ENCODE data around the gene SDE2.
"Not testable (repeated sequence)": the region's sequence is repeated elsewhere in the genome, so short reads cannot be mapped to it uniquely, and the experiment has no call there.

The SDE2 gene

GRCh38 chr1:226006686-226007085, 7.5 kb upstream of the SDE2 start:
- no peak for DNase-seq (ENCODE audit: low spot score)

GRCh38 chr1:226004396-226004795, 5.3 kb upstream of the SDE2 start:
- DNase-seq (ENCODE audit: low spot score): no peak

- DNase-seq (ENCODE audit: low spot score): no peak
These were observed 4.5 kb upstream of the SDE2 start for GRCh38 chr1:226003502-226004170.

- DNase-seq (ENCODE audit: low spot score): peak; percentile 89
These were observed 3.7 kb upstream of the SDE2 start for GRCh38 chr1:226002667-226003501.

GRCh38 chr1:226001963-226002666, 3.0 kb upstream of the SDE2 start:
- DNase-seq (ENCODE audit: low spot score): peak; percentile 72

GRCh38 chr1:226001088-226001487, 1.9 kb upstream of the SDE2 start:
- DNase-seq (ENCODE audit: low spot score): no peak

GRCh38 chr1:226000493-226001081, 1.4 kb upstream of the SDE2 start:
- DNase-seq (ENCODE audit: low spot score): not testable (repeated sequence)

GRCh38 chr1:225999912-226000337, 782 bp upstream of the SDE2 start:
- DNase-seq (ENCODE audit: low spot score): peak; percentile 20

- peak; percentile 50 for DNase-seq (ENCODE audit: low spot score)
These were observed 450 bp downstream of the SDE2 start for GRCh38 chr1:225998560-225999226.

GRCh38 chr1:225996946-225997545, 2.1 kb downstream of the SDE2 start:
- no peak for DNase-seq (ENCODE audit: low spot score)

GRCh38 chr1:225995919-225996864, 3.0 kb downstream of the SDE2 start:
- no peak for DNase-seq (ENCODE audit: low spot score)

GRCh38 chr1:225990705-225991464, 8.3 kb downstream of the SDE2 start:
- DNase-seq (ENCODE audit: low spot score): no peak

- DNase-seq (ENCODE audit: low spot score): peak; percentile 36
These were observed 11.4 kb downstream of the SDE2 start for GRCh38 chr1:225987491-225988316.

- no peak for DNase-seq (ENCODE audit: low spot score)
These were observed 17.4 kb downstream of the SDE2 start for GRCh38 chr1:225981714-225982113.

- no peak for DNase-seq (ENCODE audit: low spot score)
These were observed 18.9 kb downstream of the SDE2 start for GRCh38 chr1:225980005-225980836.

GRCh38 chr1:225979421-225979820, 19.7 kb downstream of the SDE2 start:
- no peak for DNase-seq (ENCODE audit: low spot score)

- no peak for DNase-seq (ENCODE audit: low spot score)
These were observed 21.0 kb downstream of the SDE2 start for GRCh38 chr1:225977937-225978748.

Measured in AG20443 (cell line).